MCF 10A (cell line): Measurements from ENCODE around the gene MAGI1. TPM values are rescaled to one million over a fixed set of nuclear protein-coding genes. Genes with fewer than 3 reads are reported as not detected.

Source experiments
- BruUV-seq: library from RNA; stranded (reverse); fragments of 400-500 nt; replicated peaks from 2 replicates; lab custom pipeline; 2021; lab: Mats Ljungman, UMichigan
- CTCF ChIA-PET: fragments of 300-600 bp; sonication (Branson Sonifier 250); formaldehyde crosslinking; extraction: SDS; loops from one replicate; lab custom pipeline; 2021; ENCODE audit warnings: antibody characterized with exemption, inconsistent platforms; lab: Yijun Ruan, JAX
- POLR2A ChIA-PET: fragments of 300-600, 350-650 bp; sonication (Branson Sonifier 250); formaldehyde crosslinking; extraction: SDS; loops from one replicate; lab custom pipeline; 2020; ENCODE audit warnings: antibody characterized with exemption, inconsistent platforms; lab: Yijun Ruan, JAX
- DNase-seq: peaks from one replicate; pipeline ENCODE4 v3.0.0-alpha.2; 2018; ENCODE audit not compliant: unreplicated experiment
- H3K27ac Mint-ChIP-seq: one replicate; pipeline ENCODE4 v1.8.0; 2022; ENCODE audit warnings: mild to moderate bottlenecking, low read depth, mixed read lengths; ENCODE audit not compliant: unreplicated experiment
- H3K27me3 Mint-ChIP-seq: one replicate; pipeline ENCODE4 v1.8.0; 2022; ENCODE audit warnings: mixed read lengths; ENCODE audit not compliant: insufficient read depth, unreplicated experiment
- H3K36me3 Mint-ChIP-seq: one replicate; pipeline ENCODE4 v1.8.0; 2022; ENCODE audit warnings: mild to moderate bottlenecking, moderate library complexity, mixed read lengths; ENCODE audit not compliant: insufficient read depth, unreplicated experiment
- H3K4me1 Mint-ChIP-seq: one replicate; pipeline ENCODE4 v1.8.0; 2022; ENCODE audit warnings: mixed read lengths; ENCODE audit not compliant: insufficient read depth, unreplicated experiment
- H3K4me3 Mint-ChIP-seq: one replicate; pipeline ENCODE4 v1.8.0; 2022; ENCODE audit warnings: mild to moderate bottlenecking, moderate library complexity, mixed read lengths; ENCODE audit not compliant: unreplicated experiment
- H3K9me3 Mint-ChIP-seq: one replicate; pipeline ENCODE4 v1.8.0; 2022; ENCODE audit warnings: mixed read lengths; ENCODE audit not compliant: unreplicated experiment
- intact Hi-C: fragments of 100-400 bp; cut with micrococcal nuclease; formaldehyde crosslinking; loops from 2 replicates; pipeline ENCODE4 v1.14.1; 2022
- total RNA-seq: library from RNA; stranded (reverse); gene quantifications from 2 replicates; pipeline ENCODE4 v1.2.3, GENCODE V29; 2022
- TF ChIP-seq, protein P1 (sequence below): fragments of 200-600 bp; IDR thresholded peaks from one replicate; pipeline ENCODE4 v1.8.0; 2022; ENCODE audit warnings: antibody characterized with exemption, mild to moderate bottlenecking; ENCODE audit not compliant: unreplicated experiment

The MAGI1 gene
- total RNA-seq, 1 experiment from 2014 or later, result 6.2 TPM

DNA sequence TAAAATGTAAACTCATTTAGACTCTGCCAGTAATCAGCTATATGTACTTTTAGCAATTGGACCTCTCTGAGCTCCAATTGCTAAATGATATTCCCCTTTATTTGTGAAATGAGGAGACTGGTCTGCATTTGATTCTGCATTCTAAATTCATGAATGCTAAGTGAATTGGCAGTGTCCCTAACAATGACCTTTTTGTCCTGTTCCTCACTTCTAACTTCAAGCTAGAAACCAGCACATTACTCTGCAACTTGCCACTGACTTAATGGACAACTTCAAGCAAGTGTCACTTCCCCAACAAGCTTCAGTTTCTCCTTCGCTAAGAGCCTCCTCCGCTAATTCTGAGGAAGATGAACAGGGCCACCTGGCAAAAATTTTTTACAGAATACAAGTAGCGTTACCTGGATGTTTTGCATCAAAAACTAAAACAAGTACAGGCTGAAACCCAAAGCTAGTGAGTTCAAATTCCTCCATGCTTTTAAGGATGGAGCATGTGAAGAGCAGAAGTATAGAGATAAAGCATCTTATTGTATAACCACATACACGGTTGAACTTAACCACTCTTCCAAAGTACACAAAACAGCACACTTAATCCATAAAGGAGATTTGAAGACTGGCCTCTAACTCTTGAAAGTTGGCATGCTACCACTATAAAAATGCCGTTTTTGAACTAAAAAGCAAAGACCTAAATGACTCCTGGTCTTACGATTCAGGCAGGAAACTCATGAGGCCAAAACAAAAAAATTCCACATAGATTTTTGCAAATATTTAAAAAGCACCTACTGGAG, 207.6 kb downstream of the MAGI1 start:
- CTCF ChIA-PET, result interaction anchor here (0.6 to 2.0 kb wide), 4 partner anchors 51 to 379 kb away, joined by 3 to 5 read pairs (median 4); no protein-coding TSS in a partner anchor
- DNase-seq, result no peak
- Mint-ChIP-seq H3K4me1 (peaks cover 39% of the 10 kb centered on the region), H3K27ac (peak overlapping the region; percentile 75), H3K9me3 (no peaks in the 10 kb centered on the region), H3K4me3 (peak overlapping the region; percentile 46), H3K27me3 (no peaks in the 10 kb centered on the region), H3K36me3 (no peaks in the 10 kb centered on the region)
- TF ChIP-seq, protein P1, sequence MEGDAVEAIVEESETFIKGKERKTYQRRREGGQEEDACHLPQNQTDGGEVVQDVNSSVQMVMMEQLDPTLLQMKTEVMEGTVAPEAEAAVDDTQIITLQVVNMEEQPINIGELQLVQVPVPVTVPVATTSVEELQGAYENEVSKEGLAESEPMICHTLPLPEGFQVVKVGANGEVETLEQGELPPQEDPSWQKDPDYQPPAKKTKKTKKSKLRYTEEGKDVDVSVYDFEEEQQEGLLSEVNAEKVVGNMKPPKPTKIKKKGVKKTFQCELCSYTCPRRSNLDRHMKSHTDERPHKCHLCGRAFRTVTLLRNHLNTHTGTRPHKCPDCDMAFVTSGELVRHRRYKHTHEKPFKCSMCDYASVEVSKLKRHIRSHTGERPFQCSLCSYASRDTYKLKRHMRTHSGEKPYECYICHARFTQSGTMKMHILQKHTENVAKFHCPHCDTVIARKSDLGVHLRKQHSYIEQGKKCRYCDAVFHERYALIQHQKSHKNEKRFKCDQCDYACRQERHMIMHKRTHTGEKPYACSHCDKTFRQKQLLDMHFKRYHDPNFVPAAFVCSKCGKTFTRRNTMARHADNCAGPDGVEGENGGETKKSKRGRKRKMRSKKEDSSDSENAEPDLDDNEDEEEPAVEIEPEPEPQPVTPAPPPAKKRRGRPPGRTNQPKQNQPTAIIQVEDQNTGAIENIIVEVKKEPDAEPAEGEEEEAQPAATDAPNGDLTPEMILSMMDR, result no peak
- no TSS peak for BruUV-seq
- POLR2A ChIA-PET, result interaction anchor here (1.1 kb wide), 1 partner anchor 24 kb away, joined by 4 read pairs; no protein-coding TSS in a partner anchor
- intact Hi-C loops, result loop anchor here (5.0 kb wide), 1 partner anchor 56 kb away; no protein-coding TSS in a partner anchor

DNA sequence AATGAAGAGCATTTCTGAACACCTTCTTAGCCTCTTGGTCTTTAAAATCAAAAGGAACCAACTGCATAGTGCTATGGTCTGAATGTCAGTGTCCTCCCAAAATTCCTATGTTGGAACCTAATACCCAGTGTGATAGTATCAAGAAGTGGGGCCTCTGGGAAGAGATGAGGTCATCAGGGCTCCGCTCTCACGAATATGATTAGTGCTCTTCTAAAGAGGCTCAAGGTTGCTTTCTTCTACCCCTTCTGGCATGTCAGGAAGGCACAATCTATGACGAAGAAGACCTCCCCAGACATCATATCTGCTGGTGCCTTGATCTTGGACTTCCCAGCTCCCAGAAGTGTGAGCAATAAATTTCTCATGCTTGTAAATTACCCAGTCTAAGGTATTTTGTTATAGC, 209.5 kb downstream of the MAGI1 start:
- BruUV-seq, result no TSS peak
- no peak for DNase-seq
- Mint-ChIP-seq H3K27ac (no peak overlapping the region), H3K4me3 (no peak overlapping the region), H3K9me3 (no peaks in the 10 kb centered on the region), H3K36me3 (no peaks in the 10 kb centered on the region), H3K27me3 (no peaks in the 10 kb centered on the region), H3K4me1 (peaks cover 24% of the 10 kb centered on the region)
- TF ChIP-seq, protein P1, result no peak
- ChIA-PET CTCF (interaction anchor here (0.7 to 2.0 kb wide), 2 partner anchors 127 to 308 kb away, joined by 3 to 4 read pairs; no protein-coding TSS in a partner anchor), POLR2A (no interaction called here)
- intact Hi-C loops, result no loop called here

DNA sequence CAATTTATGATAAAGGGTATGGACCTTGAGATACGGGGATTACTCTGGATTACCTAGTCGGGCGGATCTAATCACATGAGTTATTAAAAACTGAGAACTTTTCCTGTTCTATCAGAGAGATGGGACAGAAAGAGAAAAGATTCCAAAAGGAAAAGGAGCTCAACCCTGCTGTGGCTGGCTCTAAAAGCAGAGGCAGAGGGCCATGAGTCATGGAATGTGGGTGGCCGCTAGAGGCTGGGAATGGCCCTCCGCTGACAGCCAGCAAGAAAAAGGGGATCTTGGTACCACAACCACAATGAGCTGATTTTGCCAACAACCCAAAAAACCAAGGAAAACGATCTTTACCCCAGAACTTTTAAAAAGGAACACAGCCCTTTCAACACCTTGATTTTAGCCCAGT, 210.0 kb downstream of the MAGI1 start:
- BruUV-seq, result no TSS peak
- Mint-ChIP-seq H3K36me3 (no peaks in the 10 kb centered on the region), H3K9me3 (no peaks in the 10 kb centered on the region), H3K4me3 (no peak overlapping the region), H3K27ac (no peak overlapping the region), H3K27me3 (no peaks in the 10 kb centered on the region), H3K4me1 (peaks cover 18% of the 10 kb centered on the region)
- TF ChIP-seq, protein P1, result no peak
- POLR2A ChIA-PET, result no interaction called here
- DNase-seq, result peak; percentile 35
- intact Hi-C loops, result no loop called here
- CTCF ChIA-PET, result no interaction called here

DNA sequence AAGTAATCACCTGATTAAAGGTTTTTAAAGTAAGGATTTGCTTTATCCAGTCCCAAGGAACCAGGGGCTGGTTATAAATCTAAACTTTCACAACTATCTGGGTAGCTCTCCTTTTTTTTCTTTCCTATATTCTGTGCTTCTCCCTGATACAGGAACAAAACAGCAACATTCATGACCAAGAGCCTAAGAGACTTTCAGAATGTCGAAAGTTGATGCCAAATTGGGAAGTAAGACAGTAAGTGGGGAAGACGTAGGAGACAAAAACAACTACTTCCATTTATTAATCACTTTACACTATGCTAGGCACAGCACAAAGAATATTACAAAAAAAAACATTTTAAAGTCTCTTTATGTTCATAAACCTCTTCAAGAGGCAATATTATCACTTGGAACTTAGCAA, 211.6 kb downstream of the MAGI1 start:
- Mint-ChIP-seq H3K27me3 (no peaks in the 10 kb centered on the region), H3K4me3 (no peak overlapping the region), H3K9me3 (no peaks in the 10 kb centered on the region), H3K27ac (no peak overlapping the region), H3K36me3 (no peaks in the 10 kb centered on the region), H3K4me1 (peaks cover 11% of the 10 kb centered on the region)
- POLR2A ChIA-PET, result no interaction called here
- intact Hi-C loops, result no loop called here
- TF ChIP-seq, protein P1, result no peak
- no TSS peak for BruUV-seq
- CTCF ChIA-PET, result interaction anchor here (0.9 kb wide), 1 partner anchor 28 kb away, joined by 3 read pairs; no protein-coding TSS in a partner anchor
- no peak for DNase-seq
